Skin epidermis (tissue), 12 donors: ENCODE data around the gene PTPRN2.
"Not testable (repeated sequence)": the region's sequence is repeated elsewhere in the genome, so short reads cannot be mapped to it uniquely, and the experiment has no call there.

Experiments used
- H3K27ac ChIP-seq, 21 experiments: fragments of 200-600 bp; sonication (generic) in 11 of 21; one replicate each; pipeline ENCODE4 v1.5.0; 2020; ENCODE audit warnings: mild to moderate bottlenecking in 3 of 21, inconsistent platforms in 2 of 21, moderate library complexity in 2 of 21
- H3K4me3 ChIP-seq, 7 experiments: fragments of 200-600 bp; sonication (generic) in 2 of 7; one replicate each; pipeline ENCODE4 v1.5.0; 2020; ENCODE audit warnings: inconsistent platforms in 2 of 7, mild to moderate bottlenecking in 2 of 7, moderate library complexity in 1 of 7

The PTPRN2 gene

GRCh38 chr7:158431055-158431940 is 156.3 kb downstream of the PTPRN2 start:
- no peak overlapping the region for H3K27ac ChIP-seq
- no peak overlapping the region for H3K4me3 ChIP-seq

- Histone ChIP-seq H3K4me3 (no peak overlapping the region), H3K27ac (no peak overlapping the region)
These were observed 157.2 kb downstream of the PTPRN2 start for GRCh38 chr7:158430308-158431034.

- H3K4me3 ChIP-seq: no peak overlapping the region
- H3K27ac ChIP-seq: no peak overlapping the region
These were observed 158.5 kb downstream of the PTPRN2 start for GRCh38 chr7:158428837-158429753.

- Histone ChIP-seq H3K4me3 (no peak overlapping the region), H3K27ac (no peak overlapping the region)
These were observed 159.3 kb downstream of the PTPRN2 start for GRCh38 chr7:158428131-158428836.

GRCh38 chr7:158425676-158426075 is 161.9 kb downstream of the PTPRN2 start:
- H3K27ac ChIP-seq, H3K4me3 ChIP-seq: not testable (repeated sequence)

GRCh38 chr7:158424531-158424930 is 163.1 kb downstream of the PTPRN2 start:
- no peak overlapping the region for H3K27ac ChIP-seq
- no peak overlapping the region for H3K4me3 ChIP-seq

- Histone ChIP-seq H3K27ac (no peak overlapping the region), H3K4me3 (no peak overlapping the region)
These were observed 163.6 kb downstream of the PTPRN2 start for GRCh38 chr7:158424011-158424410.

GRCh38 chr7:158422887-158423560 is 164.6 kb downstream of the PTPRN2 start:
- Histone ChIP-seq H3K27ac (no peak overlapping the region), H3K4me3 (no peak overlapping the region)

GRCh38 chr7:158422196-158422886 is 165.3 kb downstream of the PTPRN2 start:
- Histone ChIP-seq H3K27ac (no peak overlapping the region), H3K4me3 (no peak overlapping the region)

- Histone ChIP-seq H3K4me3 (no peak overlapping the region), H3K27ac (no peak overlapping the region)
These were observed 166.3 kb downstream of the PTPRN2 start for GRCh38 chr7:158421361-158421760.

- H3K27ac ChIP-seq: no peak overlapping the region
- no peak overlapping the region for H3K4me3 ChIP-seq
These were observed 166.9 kb downstream of the PTPRN2 start for GRCh38 chr7:158420591-158421340.

GRCh38 chr7:158419238-158419785 is 168.3 kb downstream of the PTPRN2 start:
- no peak overlapping the region for H3K4me3 ChIP-seq
- no peak overlapping the region for H3K27ac ChIP-seq

- H3K4me3 ChIP-seq, H3K27ac ChIP-seq: not testable (repeated sequence)
These were observed 169.2 kb downstream of the PTPRN2 start for GRCh38 chr7:158418395-158418794.

- no peak overlapping the region for H3K27ac ChIP-seq
- no peak overlapping the region for H3K4me3 ChIP-seq
These were observed 171.2 kb downstream of the PTPRN2 start for GRCh38 chr7:158416283-158416933.

- Histone ChIP-seq H3K4me3 (no peak overlapping the region), H3K27ac (no peak overlapping the region)
These were observed 172.3 kb downstream of the PTPRN2 start for GRCh38 chr7:158415316-158415715.

GRCh38 chr7:158414486-158414961 is 173.1 kb downstream of the PTPRN2 start:
- H3K27ac ChIP-seq: no peak overlapping the region

GRCh38 chr7:158414002-158414401 is 173.6 kb downstream of the PTPRN2 start:
- no peak overlapping the region for H3K4me3 ChIP-seq
- H3K27ac ChIP-seq: no peak overlapping the region

More at GRCh38 chr7:158414486-158414961, 173.1 kb downstream of the PTPRN2 start:
- no peak overlapping the region for H3K4me3 ChIP-seq
